ENCODE measurements around the gene RFTN1. TPM values are rescaled to one million over a fixed set of nuclear protein-coding genes. Genes with fewer than 3 reads are reported as not detected.

RFTN1 gene
- total and polyA plus RNA-seq, 2 of the 8 experiments (the other 6 are each of a cell fraction or from before 2014, with no cell fraction given) = 4.6 to 6.7 TPM

DNA sequence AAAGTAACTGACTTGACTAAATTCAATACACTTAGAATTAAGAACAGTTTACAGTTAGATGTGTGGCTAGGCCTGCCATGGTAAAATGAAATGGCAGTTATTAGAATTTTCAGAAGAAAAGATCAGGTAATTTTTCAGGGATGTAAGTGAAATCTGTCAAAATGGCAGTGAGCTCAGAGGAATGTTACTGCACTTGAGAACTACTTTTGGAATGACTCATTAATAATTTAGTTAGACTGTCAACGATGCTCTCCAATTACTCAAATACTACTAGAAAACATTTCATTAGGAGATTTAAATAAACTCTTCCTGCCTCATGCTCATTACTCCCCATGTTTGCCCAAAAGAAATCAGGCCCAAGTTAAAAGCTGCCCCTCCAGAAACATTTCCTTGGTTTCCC lies 84.4 kb downstream of the RFTN1 start:
- no peak for FAIRE-seq
- no peak overlapping the region for H4K8ac ChIP-seq (ENCODE audit: extremely low read depth, insufficient read depth, low read length)
- ChIA-PET CTCF (ENCODE audit: partially characterized antibody) (interaction anchor here (0.6 to 1.6 kb wide), 3 partner anchors 8 to 123 kb away, joined by 4 read pairs; no protein-coding TSS in a partner anchor), POLR2A (ENCODE audit: partially characterized antibody) (interaction anchor here (1.0 kb wide), 1 partner anchor 29 kb away, joined by 3 read pairs; no protein-coding TSS in a partner anchor)
- H3K56ac ChIP-seq (replicated peaks; ENCODE audit: insufficient read length, low read depth, low read length) = no peak overlapping the region
- H2BK12ac ChIP-seq (ENCODE audit: low read depth, low read length) = no peak overlapping the region
- H3K18ac ChIP-seq (ENCODE audit: extremely low read depth, low read length) = no peak overlapping the region
- no peak overlapping the region for H4K5ac ChIP-seq (ENCODE audit: insufficient read length, low read depth, low read length)
- H3K4ac ChIP-seq (replicated peaks; ENCODE audit: insufficient read length, low read depth, low read length) = no peak overlapping the region
- no peaks in the 10 kb centered on the region for H3K9me3 ChIP-seq (ENCODE audit: insufficient read depth in 2 of 2, low read depth in 1 of 2, low read length in 1 of 2)
- H2BK120ac ChIP-seq (replicated peaks; ENCODE audit: low read depth, low read length) = no peak overlapping the region
- H4K91ac ChIP-seq (replicated peaks; ENCODE audit: insufficient read length, low read length) = no peak overlapping the region
- no peaks in the 10 kb centered on the region for H3K27me3 ChIP-seq (replicated peaks in 1 of 4; ENCODE audit: control insufficient read depth in 3 of 4, extremely low read depth in 1 of 4, insufficient read depth in 3 of 4, low read length in 3 of 4)
- H3K4me1 ChIP-seq (replicated peaks in 1 of 4; ENCODE audit: control insufficient read depth in 3 of 4, insufficient read depth in 4 of 4, low read length in 3 of 4) = peaks cover 0 to 2% (median 0%) of the 10 kb centered on the region in 4 experiments; a peak in 2 of 7 replicates
- no peak overlapping the region for H2BK5ac ChIP-seq (ENCODE audit: low read depth, low read length)
- H3K27ac ChIP-seq (ENCODE audit: low read depth, low read length) = no peak overlapping the region
- H2AFZ ChIP-seq (ENCODE audit: low read length) = no peak overlapping the region
- no peaks in the 10 kb centered on the region for H3K36me3 ChIP-seq (ENCODE audit: control insufficient read depth in 2 of 4, insufficient read depth in 4 of 4, low read length in 3 of 4)
- TF ChIP-seq RFX5 (IDR thresholded peaks at IDR 0.05; ENCODE audit: borderline replicate concordance, low read depth, low read length) (no peak), SP4 (IDR thresholded peaks at IDR 0.05; ENCODE audit: low read length) (no peak), CREB1 (IDR thresholded peaks at IDR 0.05) (no peak), EGR1 (IDR thresholded peaks at IDR 0.05; ENCODE audit: borderline replicate concordance, low read depth, low read length) (no peak), SIX5 (IDR thresholded peaks at IDR 0.05; ENCODE audit: low read depth, low read length) (no peak), TAF1 (IDR thresholded peaks at IDR 0.05; ENCODE audit: low read depth, low read length) (no peak), GABPA (IDR thresholded peaks at IDR 0.05; ENCODE audit: borderline replicate concordance, insufficient read depth, low read length) (no peak), KDM5A (IDR thresholded peaks at IDR 0.05; ENCODE audit: low read length) (no peak), CBX5 (IDR thresholded peaks at IDR 0.05; ENCODE audit: low read depth, low read length) (no peak), TBP (IDR thresholded peaks at IDR 0.05; ENCODE audit: low read depth, low read length) (no peak), POLR2AphosphoS5 (IDR thresholded peaks at IDR 0.05; ENCODE audit: low read depth, low read length) (no peak), POLR2A (IDR thresholded peaks at IDR 0.05; ENCODE audit: control extremely low read depth in 1 of 2, low read depth in 2 of 2, low read length in 2 of 2) (no peak)
- H2BK20ac ChIP-seq (ENCODE audit: low read length) = no peak overlapping the region
- H3K23me2 ChIP-seq (ENCODE audit: low read depth, low read length) = no peaks in the 10 kb centered on the region
- no peak overlapping the region for H3K14ac ChIP-seq (ENCODE audit: insufficient read length)
- no peak overlapping the region for H2BK15ac ChIP-seq (ENCODE audit: low read length)
- no peak overlapping the region for H3K9ac ChIP-seq (replicated peaks in 1 of 4; ENCODE audit: extremely low read depth in 1 of 4, low read depth in 3 of 4, low read length in 3 of 4)
- no peaks in the 10 kb centered on the region for H4K20me1 ChIP-seq (replicated peaks in 1 of 2; ENCODE audit: control insufficient read depth in 1 of 2, insufficient read depth in 2 of 2, low read length in 2 of 2)
- no peak overlapping the region for H3K23ac ChIP-seq (ENCODE audit: insufficient read length)
- no peaks in the 10 kb centered on the region for H3K79me2 ChIP-seq (ENCODE audit: control insufficient read depth in 1 of 2, insufficient read depth in 2 of 2, low read length in 2 of 2)
- H3K4me2 ChIP-seq (ENCODE audit: insufficient read depth in 1 of 2, low read depth in 2 of 2, low read length in 2 of 2) = no peak overlapping the region
- H2AK5ac ChIP-seq (ENCODE audit: low read depth, low read length) = no peak overlapping the region
- 89% methylated on average over 1 of the region's 1 CpG; no CpG with 5 or more reads in 1 of the 2 experiments for WGBS, 2 experiments (ENCODE audit: extremely low coverage in 1 of 2, insufficient coverage in 1 of 2, insufficient read length in 1 of 2, insufficient replicate concordance in 2 of 2, low coverage in 1 of 2, low lambda C conversion rate in 2 of 2, missing lambda C conversion rate in 1 of 2)
- H3K79me1 ChIP-seq (ENCODE audit: low read depth, low read length) = no peaks in the 10 kb centered on the region
- DNase-seq (ENCODE audit: low read depth in 1 of 2, low spot score in 2 of 2) = no peak
- H3K4me3 ChIP-seq (ENCODE audit: extremely low read depth in 1 of 4, insufficient read depth in 2 of 4, low read depth in 3 of 4, low read length in 4 of 4) = no peak overlapping the region

All from H1 (cell line).